HG03575 (cell line): ENCODE measurements around the gene LRRC4.

Experiments
- ATAC-seq: cut with Tn5 transposase; IDR thresholded peaks from one replicate; pipeline ENCODE4 v1.9.1; 2021; ENCODE audit not compliant: unreplicated experiment, insufficient number of reproducible peaks, low FRiP score; ENCODE audit errors: extremely low read depth

The LRRC4 gene

DNA sequence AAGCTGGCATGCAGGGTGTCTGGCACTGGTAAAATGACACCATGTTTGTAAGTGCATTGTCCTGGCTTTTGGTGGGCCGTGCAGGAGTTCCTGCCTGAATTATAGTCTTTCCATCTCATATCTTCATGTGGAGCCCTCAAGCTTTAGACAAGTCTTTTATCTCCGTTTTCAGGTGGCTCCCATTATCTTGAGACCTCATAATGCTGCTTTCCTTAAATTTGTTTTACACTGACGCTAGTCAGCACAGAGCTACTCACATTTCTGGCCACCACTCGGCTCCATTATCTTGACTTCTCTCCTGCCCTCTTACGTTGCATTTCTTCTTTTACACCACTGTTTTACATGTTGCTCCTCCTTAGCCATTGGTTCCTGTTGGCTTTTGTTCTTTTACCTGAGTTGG is 37.2 kb downstream of the LRRC4 start:
- ATAC-seq = no peak

DNA sequence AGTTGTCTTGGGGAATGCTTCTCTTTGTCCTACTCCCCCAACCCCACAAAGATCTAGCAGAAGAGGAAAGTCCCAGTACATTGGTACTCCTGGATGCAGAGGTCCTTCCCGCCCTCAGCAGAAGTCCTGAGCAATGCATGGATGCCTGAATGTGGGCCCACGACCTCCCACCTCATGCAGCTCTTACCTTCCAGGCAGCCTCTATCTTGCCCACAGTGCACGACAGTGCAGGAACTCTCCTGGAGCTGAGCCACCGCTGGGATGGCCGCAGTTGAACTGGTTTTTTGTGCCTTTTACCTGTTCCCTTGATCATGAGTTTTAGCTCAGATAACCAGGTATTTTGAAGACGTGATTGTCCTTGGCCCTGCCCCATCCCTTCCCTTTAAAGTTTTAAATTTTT is 37.9 kb downstream of the LRRC4 start:
- no peak for ATAC-seq

DNA sequence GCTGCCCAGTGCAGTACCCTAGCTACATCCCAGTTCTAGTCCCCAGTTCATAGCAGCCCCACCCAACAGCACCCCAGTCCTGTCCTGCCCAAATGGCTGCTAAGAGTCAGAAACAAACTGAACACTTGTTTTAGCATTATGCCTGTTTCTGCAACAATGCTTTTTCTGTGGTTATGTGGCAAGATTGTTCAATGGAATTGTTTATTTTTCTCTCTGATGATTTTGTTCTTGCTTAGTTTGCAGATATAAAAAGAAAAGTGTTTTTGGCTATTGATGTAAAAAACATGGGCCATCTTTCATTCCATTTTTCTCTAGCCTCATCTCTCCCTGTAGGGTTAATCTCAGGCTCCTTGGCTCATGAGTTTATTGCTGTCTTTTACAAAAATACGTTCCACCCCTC is 42.5 kb downstream of the LRRC4 start:
- ATAC-seq = no peak

DNA sequence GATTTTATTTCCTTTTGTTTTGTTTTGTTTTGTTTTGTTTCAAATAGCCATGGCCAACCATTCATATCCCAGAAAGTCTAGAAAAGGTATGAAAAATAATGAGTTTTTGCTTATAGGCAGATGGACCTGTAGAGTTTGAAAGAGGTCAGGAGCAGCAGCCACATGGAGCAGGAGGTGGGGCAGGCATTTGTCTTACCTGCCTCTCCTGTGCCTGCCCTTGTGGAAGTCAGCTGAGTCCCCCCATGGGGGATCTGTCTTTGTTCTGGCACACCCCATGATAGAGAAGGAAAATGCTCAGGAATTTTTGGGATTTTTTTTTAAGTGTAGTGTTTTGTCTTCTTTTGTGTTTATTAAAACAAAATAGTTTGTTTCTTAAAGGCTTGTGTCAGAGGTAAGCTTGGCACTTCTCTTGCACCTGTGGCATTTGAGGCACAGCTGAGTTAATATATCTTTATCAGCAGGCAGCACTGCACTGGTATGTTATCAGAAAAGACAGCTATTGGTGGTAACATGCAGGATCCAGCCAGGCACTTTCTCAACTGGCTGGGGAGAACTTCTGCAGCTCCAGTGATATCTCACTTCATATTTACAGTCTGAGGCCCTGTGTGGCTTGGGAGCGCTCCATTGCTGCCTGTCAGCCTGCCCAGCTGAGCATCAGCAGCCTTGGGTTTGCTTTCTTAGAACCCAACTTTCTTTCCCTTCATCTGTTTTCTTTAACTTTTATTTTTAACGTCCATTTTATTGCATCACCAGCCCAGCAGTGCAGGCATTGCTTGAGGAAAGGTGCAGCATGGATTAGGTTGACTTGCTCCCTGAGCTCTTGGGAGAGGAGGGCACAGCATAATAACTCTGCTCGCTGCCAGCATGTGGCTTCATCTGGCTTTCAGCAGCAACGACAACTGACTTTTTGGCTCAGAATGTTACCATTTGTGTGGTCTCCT is 44.4 kb downstream of the LRRC4 start:
- no peak for ATAC-seq

DNA sequence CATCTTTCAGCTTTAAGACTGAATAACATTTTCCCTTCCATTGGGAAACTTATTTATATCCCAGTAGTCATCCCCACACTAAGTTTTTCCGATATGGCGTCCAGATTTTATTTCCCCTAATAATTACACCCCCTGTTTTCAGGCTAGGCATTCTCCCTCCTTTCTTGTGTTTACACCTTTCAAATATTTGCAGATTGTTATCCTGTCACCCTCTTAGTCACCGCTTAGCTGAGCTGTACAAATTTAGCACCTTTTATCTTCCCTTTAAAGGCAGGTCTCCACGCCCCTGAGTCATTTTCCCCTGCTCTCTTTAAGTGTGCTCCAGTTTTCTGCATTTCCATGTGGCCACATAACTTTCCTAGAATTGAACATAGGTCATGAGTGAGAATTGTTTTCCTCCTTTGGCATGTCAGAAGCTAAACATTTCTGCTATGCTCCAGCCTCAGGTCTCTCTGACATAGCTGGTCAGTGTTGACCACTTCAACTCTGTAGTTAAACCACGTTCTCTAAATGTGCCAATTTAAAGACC is 47.4 kb downstream of the LRRC4 start:
- ATAC-seq = no peak

DNA sequence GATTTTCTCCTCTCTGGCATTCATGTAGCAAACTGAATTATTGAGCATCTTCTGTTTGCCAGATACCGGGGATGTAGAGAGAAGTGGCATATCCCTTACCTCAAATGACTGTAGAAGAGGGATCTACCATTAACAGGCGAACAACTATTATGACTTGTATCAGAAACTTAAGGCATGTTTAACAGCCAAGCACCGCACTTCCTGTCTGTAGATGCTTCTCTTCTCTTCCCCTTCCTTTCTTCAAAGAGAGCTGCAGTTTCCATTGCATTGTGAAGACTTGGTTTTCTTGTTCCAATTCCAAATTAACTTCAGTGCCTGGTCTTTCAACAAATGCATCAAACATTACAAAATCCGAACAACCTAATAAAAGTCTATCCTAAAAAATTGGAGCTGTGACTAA is 49.3 kb downstream of the LRRC4 start:
- ATAC-seq = no peak

DNA sequence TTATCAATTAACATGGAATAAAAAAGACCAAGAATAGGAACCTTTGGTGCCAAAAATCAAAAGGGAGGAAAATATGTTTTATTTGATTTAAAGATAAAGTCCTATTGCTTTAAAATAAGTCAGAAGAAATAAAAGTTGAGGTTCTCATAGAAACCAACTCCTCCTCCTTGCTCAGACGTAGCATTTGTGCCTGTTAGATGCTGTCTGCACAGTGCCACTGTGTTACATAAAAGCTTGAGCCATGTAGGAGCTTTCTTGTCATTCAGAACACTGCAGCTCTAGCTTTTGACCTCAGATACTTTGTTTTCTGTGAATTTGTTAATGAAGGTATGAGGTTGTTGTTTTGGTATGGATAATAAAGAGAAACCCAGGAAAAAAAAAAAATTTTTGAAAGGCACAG is 50.3 kb downstream of the LRRC4 start:
- no peak for ATAC-seq

DNA sequence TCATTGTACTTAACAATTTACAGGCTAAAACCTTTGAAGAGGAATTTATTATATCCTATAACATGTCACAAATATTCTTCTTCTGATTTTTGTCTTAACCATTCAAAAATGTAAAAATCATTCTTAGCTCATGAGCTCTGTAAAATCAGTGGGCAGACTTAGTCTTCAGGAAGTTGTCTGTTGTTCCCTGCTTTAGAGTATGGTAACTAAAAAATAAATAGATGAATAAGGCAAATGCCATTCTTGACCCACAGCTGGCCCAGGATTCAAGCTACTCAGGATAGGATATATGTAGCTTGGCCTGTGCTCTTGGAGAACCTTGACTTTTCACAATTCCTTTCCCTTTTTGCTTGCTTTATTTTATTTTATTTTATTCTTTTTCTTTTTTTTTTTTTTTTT is 51.5 kb downstream of the LRRC4 start:
- ATAC-seq = no peak

DNA sequence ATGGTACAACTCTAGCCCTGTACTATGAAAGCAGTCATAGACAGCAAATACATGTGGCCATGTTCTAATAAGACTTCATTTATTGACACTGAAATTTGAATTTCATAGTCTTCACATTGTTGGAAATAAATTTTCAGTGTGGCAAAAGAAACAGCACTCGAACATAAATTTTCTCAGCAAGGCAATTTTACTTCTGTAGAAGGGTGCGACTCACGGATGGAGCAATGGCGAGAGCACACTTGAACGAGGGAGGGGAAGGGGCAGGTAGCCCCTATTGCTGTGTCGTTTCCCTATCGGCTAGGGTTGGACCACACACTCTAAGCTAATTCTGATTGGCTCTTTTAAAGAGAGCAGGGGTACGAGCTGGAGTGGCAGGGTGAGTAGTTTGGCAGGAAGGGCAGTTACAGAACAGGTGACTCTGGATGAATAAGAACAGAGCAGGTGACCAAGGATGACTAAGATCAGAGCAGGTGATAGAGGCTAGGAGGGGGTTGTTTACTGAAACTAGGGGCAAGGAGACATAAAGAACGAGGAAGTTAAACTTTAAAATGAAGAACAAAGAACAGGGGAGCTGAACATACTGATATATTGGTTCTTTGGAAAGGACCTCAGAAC is 52.0 kb downstream of the LRRC4 start:
- no peak for ATAC-seq

DNA sequence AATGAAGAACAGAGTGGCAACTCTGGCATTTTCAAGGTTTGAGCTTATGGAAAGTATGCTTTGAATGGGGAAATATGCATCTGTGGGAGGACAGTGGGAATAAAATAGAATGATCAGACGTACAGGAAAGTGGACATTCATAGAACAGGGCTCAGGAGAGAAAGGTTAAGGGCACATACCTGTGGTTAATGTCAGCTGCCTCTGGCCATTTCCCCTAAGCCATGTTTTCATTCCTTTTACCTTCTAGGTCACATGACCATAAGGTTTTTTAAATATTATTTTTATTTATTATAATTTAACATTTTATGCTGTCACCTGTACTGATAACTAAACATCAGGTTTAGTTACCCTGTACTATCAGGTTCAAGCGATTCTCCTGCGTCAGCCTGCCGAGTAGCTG is 52.8 kb downstream of the LRRC4 start:
- no peak for ATAC-seq
